Type B pancreatic cell (in vitro differentiated cells): ENCODE measurements around the gene SEMA3D. TPM values are rescaled to one million over a fixed set of nuclear protein-coding genes. Genes with fewer than 3 reads are reported as not detected.

Source experiments
- DNase-seq: peaks from one replicate; pipeline ENCODE4 v3.0.0; 2021; ENCODE audit warnings: mixed read lengths; ENCODE audit not compliant: unreplicated experiment; ENCODE audit errors: extremely low spot score
- H3K27ac Mint-ChIP-seq: 2 replicates; pipeline ENCODE4 v1.8.0; 2021; ENCODE audit warnings: mild to moderate bottlenecking, mixed read lengths
- H3K27me3 Mint-ChIP-seq: 2 replicates; pipeline ENCODE4 v1.8.0; 2021; ENCODE audit warnings: mixed read lengths
- H3K36me3 Mint-ChIP-seq: 2 replicates; pipeline ENCODE4 v1.8.0; 2021; ENCODE audit warnings: mixed read lengths
- H3K4me1 Mint-ChIP-seq: one replicate; pipeline ENCODE4 v1.8.0; 2021; ENCODE audit warnings: mixed read lengths; ENCODE audit not compliant: unreplicated experiment
- H3K4me3 Mint-ChIP-seq: 2 replicates; pipeline ENCODE4 v1.8.0; 2021; ENCODE audit warnings: mild to moderate bottlenecking, mixed read lengths
- H3K9me3 Mint-ChIP-seq: 2 replicates; pipeline ENCODE4 v1.8.0; 2021; ENCODE audit warnings: mixed read lengths
- CTCF ChIP-seq: fragments of 200-600 bp; sonication (generic); conservative IDR thresholded peaks from 2 replicates; pipeline ENCODE4 v1.5.0; 2021; ENCODE audit warnings: antibody characterized with exemption, mild to moderate bottlenecking
- total RNA-seq: library from RNA; stranded (reverse); gene quantifications from 2 replicates; pipeline ENCODE4 v1.2.1, GENCODE V29; 2021; ENCODE audit warnings: low replicate concordance

SEMA3D gene
- total RNA-seq, 1 donor from 2014 or later = 52.9 TPM

GRCh38 chr7:85068799-85069198 lies 118.1 kb downstream of the SEMA3D start:
- no peak for DNase-seq
- H3K4me1 Mint-ChIP-seq = peaks cover 43% of the 10 kb centered on the region
- H3K27me3 Mint-ChIP-seq = no peaks in the 10 kb centered on the region
- H3K4me3 Mint-ChIP-seq = no peak overlapping the region
- H3K27ac Mint-ChIP-seq = no peak overlapping the region
- H3K36me3 Mint-ChIP-seq = peaks cover under 1% of the 10 kb centered on the region
- no peak for TF ChIP-seq CTCF
- H3K9me3 Mint-ChIP-seq = no peaks in the 10 kb centered on the region

GRCh38 chr7:85067371-85067770 lies 119.5 kb downstream of the SEMA3D start:
- Mint-ChIP-seq H3K27ac (no peak overlapping the region), H3K4me1 (peaks cover 43% of the 10 kb centered on the region), H3K27me3 (no peaks in the 10 kb centered on the region), H3K4me3 (no peak overlapping the region), H3K36me3 (peaks cover 4% of the 10 kb centered on the region), H3K9me3 (no peaks in the 10 kb centered on the region)
- DNase-seq = no peak
- TF ChIP-seq CTCF = no peak

GRCh38 chr7:85065888-85066485 lies 120.9 kb downstream of the SEMA3D start:
- no peak for DNase-seq
- Mint-ChIP-seq H3K27ac (peak overlapping the region; percentile 50), H3K27me3 (no peaks in the 10 kb centered on the region), H3K9me3 (no peaks in the 10 kb centered on the region), H3K4me1 (peaks cover 38% of the 10 kb centered on the region), H3K36me3 (peaks cover 14% of the 10 kb centered on the region), H3K4me3 (peak overlapping the region; percentile 7)
- no peak for TF ChIP-seq CTCF

- TF ChIP-seq CTCF = no peak
- no peaks in the 10 kb centered on the region for H3K27me3 Mint-ChIP-seq
- H3K4me3 Mint-ChIP-seq = no peak overlapping the region
- H3K36me3 Mint-ChIP-seq = peaks cover 18% of the 10 kb centered on the region
- no peak overlapping the region for H3K27ac Mint-ChIP-seq
- no peak for DNase-seq
- H3K4me1 Mint-ChIP-seq = peaks cover 33% of the 10 kb centered on the region
- H3K9me3 Mint-ChIP-seq = peaks cover 4% of the 10 kb centered on the region
Measured at GRCh38 chr7:85065306-85065705, 121.5 kb downstream of the SEMA3D start.

- Mint-ChIP-seq H3K27me3 (no peaks in the 10 kb centered on the region), H3K36me3 (peaks cover 22% of the 10 kb centered on the region), H3K4me3 (no peak overlapping the region), H3K9me3 (peaks cover 4% of the 10 kb centered on the region), H3K4me1 (peaks cover 20% of the 10 kb centered on the region), H3K27ac (no peak overlapping the region)
- no peak for TF ChIP-seq CTCF
- DNase-seq = no peak
Measured at GRCh38 chr7:85062651-85063050, 124.2 kb downstream of the SEMA3D start.

GRCh38 chr7:85061456-85061855 lies 125.4 kb downstream of the SEMA3D start:
- no peak for TF ChIP-seq CTCF
- Mint-ChIP-seq H3K36me3 (peaks cover 22% of the 10 kb centered on the region), H3K4me3 (no peak overlapping the region), H3K4me1 (peaks cover 11% of the 10 kb centered on the region), H3K27me3 (no peaks in the 10 kb centered on the region), H3K27ac (no peak overlapping the region), H3K9me3 (peaks cover 4% of the 10 kb centered on the region)
- no peak for DNase-seq
